ENCODE measurements around the gene CAMSAP1. TPM values are rescaled to one million over a fixed set of nuclear protein-coding genes. Genes with fewer than 3 reads are reported as not detected.
A peak's percentile ranks its signal among the peaks of the same experiment; 100 is the strongest.

Gene CAMSAP1
- total RNA-seq, 1 donor from 2014 or later, result 80.8 TPM

DNA sequence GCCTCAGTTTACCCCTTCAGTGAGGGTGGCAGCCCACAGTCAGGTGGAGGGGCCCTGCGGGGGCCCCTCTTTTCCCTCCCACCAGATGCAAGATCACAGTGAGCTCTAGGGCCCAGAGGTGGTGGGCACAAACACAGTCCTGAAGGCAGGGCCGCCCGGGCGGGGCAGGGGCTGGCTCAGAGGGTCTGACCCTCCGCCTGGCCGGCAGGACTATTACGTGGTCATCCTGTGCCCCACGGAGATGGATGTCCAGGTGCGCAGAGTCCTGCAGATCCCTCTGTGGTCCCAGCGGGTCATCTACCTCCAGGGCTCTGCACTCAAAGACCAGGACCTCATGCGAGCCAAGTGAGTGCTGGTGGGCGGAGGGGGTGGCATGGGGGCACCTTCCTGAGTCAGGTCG is 141.9 kb downstream of the CAMSAP1 start:
- DNase-seq (ENCODE audit: low read depth, low spot score), result no peak
- Mint-ChIP-seq H3K27ac (ENCODE audit: unreplicated experiment) (no peak overlapping the region), H3K27me3 (ENCODE audit: low read depth) (no peaks in the 10 kb centered on the region), H3K9me3 (no peaks in the 10 kb centered on the region), H3K4me3 (no peak overlapping the region), H3K4me1 (no peaks in the 10 kb centered on the region), H3K36me3 (ENCODE audit: low read depth) (no peaks in the 10 kb centered on the region)
- TF ChIP-seq, protein P1, sequence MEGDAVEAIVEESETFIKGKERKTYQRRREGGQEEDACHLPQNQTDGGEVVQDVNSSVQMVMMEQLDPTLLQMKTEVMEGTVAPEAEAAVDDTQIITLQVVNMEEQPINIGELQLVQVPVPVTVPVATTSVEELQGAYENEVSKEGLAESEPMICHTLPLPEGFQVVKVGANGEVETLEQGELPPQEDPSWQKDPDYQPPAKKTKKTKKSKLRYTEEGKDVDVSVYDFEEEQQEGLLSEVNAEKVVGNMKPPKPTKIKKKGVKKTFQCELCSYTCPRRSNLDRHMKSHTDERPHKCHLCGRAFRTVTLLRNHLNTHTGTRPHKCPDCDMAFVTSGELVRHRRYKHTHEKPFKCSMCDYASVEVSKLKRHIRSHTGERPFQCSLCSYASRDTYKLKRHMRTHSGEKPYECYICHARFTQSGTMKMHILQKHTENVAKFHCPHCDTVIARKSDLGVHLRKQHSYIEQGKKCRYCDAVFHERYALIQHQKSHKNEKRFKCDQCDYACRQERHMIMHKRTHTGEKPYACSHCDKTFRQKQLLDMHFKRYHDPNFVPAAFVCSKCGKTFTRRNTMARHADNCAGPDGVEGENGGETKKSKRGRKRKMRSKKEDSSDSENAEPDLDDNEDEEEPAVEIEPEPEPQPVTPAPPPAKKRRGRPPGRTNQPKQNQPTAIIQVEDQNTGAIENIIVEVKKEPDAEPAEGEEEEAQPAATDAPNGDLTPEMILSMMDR (conservative IDR thresholded peaks at IDR 0.05), result no peak

DNA sequence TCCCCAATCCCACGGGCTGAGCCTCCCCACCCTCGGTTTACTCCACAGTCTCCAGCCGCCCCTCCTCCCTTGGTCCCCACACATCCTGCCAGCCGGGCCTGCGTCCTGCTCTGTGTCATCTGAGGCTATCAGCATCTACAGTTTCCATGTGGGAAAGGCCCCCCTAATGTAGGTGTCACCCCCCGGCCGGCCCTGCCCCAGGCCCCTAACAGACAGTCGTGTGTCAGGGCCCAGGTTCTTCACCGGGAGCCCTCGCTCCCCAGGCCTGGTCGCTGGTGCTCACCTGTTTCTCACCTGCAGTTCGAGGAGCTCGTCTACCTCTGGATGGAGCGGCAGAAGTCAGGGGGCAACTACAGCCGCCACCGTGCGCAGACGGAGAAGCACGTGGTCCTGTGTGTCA is 142.6 kb downstream of the CAMSAP1 start:
- no peaks in the 10 kb centered on the region for H3K9me3 Mint-ChIP-seq
- no peaks in the 10 kb centered on the region for H3K4me1 Mint-ChIP-seq

DNA sequence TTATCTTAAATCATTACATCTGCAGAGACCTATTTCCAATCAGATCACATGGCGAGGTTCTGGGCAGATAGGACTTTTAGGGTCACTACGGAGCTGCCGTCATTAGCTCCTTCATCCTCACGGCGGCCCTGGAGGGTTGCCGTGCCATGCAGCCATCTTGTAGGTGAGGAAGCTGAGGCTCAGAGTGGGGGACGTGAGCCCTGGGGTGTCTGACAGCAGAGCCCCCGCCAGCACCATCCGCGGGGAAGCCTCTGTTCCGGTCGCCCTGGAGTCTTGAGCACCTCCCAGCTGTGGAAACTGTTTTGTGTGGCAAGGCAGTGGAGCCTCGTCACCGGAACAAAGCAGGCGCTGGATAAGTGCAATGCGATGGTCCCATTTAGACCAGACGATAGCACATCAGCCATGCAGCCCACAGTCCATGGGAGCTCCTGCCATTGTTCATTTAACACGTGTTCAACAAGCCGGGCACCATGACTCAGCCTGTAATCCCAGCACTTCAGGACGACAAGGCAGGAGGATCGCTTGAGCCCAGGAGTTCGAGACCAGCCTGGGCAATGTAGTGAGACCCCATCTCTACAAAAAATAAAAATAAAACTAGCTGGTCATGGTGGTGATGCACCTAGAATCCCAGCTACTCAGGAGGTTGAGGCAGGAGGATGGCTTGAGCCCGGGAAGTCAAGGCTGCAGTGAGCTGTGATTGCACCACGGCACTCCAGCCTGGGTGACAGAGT is 143.5 kb downstream of the CAMSAP1 start:
- TF ChIP-seq, protein P1 (conservative IDR thresholded peaks at IDR 0.05), result no peak
- Mint-ChIP-seq H3K4me3 (no peak overlapping the region), H3K36me3 (ENCODE audit: low read depth) (no peaks in the 10 kb centered on the region), H3K9me3 (no peaks in the 10 kb centered on the region), H3K4me1 (no peaks in the 10 kb centered on the region), H3K27me3 (ENCODE audit: low read depth) (no peaks in the 10 kb centered on the region), H3K27ac (ENCODE audit: unreplicated experiment) (no peak overlapping the region)
- no peak for DNase-seq (ENCODE audit: low read depth, low spot score)

More for the DNA sequence above, 142.6 kb downstream of the CAMSAP1 start:
- no peak overlapping the region for H3K4me3 Mint-ChIP-seq
- TF ChIP-seq, protein P1 (conservative IDR thresholded peaks at IDR 0.05), result no peak
- no peaks in the 10 kb centered on the region for H3K27me3 Mint-ChIP-seq (ENCODE audit: low read depth)
- DNase-seq (ENCODE audit: low read depth, low spot score), result no peak
- H3K36me3 Mint-ChIP-seq (ENCODE audit: low read depth), result no peaks in the 10 kb centered on the region
- no peak overlapping the region for H3K27ac Mint-ChIP-seq (ENCODE audit: unreplicated experiment)

DNA sequence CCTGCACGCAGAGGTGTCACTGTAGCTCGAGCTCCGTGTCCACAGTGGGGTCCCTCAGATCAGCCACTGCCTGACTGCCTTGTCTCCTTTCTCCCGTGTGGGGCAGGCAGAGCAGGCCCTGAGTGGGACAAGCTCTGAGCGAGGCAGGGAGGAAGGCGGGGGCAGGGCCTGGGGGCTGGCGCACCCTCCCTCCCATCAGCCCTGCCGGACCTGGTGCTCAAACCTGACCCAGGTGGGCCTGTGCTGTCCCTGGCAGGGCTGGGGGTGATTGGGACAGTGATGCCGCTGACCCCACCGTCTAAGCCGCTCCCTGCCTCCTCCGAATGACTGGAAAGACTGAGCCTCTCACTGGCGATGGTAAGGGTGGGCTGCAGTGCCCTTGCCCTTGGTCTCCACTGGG is 144.4 kb downstream of the CAMSAP1 start:
- no peak overlapping the region for H3K4me3 Mint-ChIP-seq
- no peak for DNase-seq (ENCODE audit: low read depth, low spot score)
- H3K9me3 Mint-ChIP-seq, result no peaks in the 10 kb centered on the region
- H3K27me3 Mint-ChIP-seq (ENCODE audit: low read depth), result no peaks in the 10 kb centered on the region
- TF ChIP-seq, protein P1 (conservative IDR thresholded peaks at IDR 0.05), result no peak
- H3K27ac Mint-ChIP-seq (ENCODE audit: unreplicated experiment), result peak overlapping the region; percentile 27
- H3K4me1 Mint-ChIP-seq, result no peaks in the 10 kb centered on the region
- H3K36me3 Mint-ChIP-seq (ENCODE audit: low read depth), result no peaks in the 10 kb centered on the region

DNA sequence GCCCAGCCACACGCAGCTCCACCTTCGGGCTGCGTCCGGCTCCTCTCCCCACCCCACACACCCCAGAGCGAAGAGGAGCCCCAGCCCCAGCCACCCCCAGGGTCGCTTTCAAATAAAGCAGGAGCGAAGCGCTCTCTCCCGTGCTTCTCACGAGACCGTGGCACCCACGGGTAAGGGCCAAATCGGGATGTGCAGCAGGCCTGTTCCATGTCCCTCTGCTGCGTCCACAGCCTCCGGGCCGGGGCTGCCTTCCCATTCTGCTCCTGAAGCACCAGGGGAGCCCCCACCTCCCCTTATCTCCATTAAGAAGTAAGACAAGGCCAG is 145.5 kb downstream of the CAMSAP1 start:
- H3K4me3 Mint-ChIP-seq, result no peak overlapping the region

More for the DNA sequence above, 145.5 kb downstream of the CAMSAP1 start:
- Mint-ChIP-seq H3K27me3 (ENCODE audit: low read depth) (no peaks in the 10 kb centered on the region), H3K27ac (ENCODE audit: unreplicated experiment) (peak overlapping the region; percentile 27), H3K36me3 (ENCODE audit: low read depth) (no peaks in the 10 kb centered on the region), H3K4me1 (no peaks in the 10 kb centered on the region), H3K9me3 (no peaks in the 10 kb centered on the region)
- TF ChIP-seq, protein P1 (conservative IDR thresholded peaks at IDR 0.05), result no peak
- no peak for DNase-seq (ENCODE audit: low read depth, low spot score)
